Karpas-422 (cell line): ENCODE measurements around the gene ENHO. TPM values are rescaled to one million over a fixed set of nuclear protein-coding genes. Genes with fewer than 3 reads are reported as not detected.

ENCODE experiments used
- DNase-seq: peaks from one replicate; pipeline ENCODE4 v3.0.0-alpha.2; 2015
- H2AFZ ChIP-seq: fragments of 200-600 bp; sonication (generic); 2 replicates; pipeline ENCODE4 v1.6.1; 2014; ENCODE audit warnings: antibody characterized with exemption, low read length, mixed read lengths
- H3K27ac ChIP-seq: fragments of 200-600 bp; sonication (generic); 2 replicates; pipeline ENCODE4 v1.5.1; 2014; ENCODE audit warnings: mild to moderate bottlenecking, low read length, moderate library complexity
- H3K27me3 ChIP-seq: fragments of 200-600 bp; sonication (generic); 2 replicates; pipeline ENCODE4 v1.6.1; 2014; ENCODE audit warnings: low read length, mixed read lengths
- H3K36me3 ChIP-seq: fragments of 200-600 bp; sonication (generic); 2 replicates; pipeline ENCODE4 v1.6.1; 2014; ENCODE audit warnings: low read length, mixed read lengths; ENCODE audit not compliant: insufficient read depth
- H3K4me1 ChIP-seq: fragments of 200-600 bp; sonication (generic); 2 replicates; pipeline ENCODE4 v1.6.1; 2014; ENCODE audit warnings: mild to moderate bottlenecking, low read length, mixed read lengths
- H3K4me2 ChIP-seq: fragments of 200-600 bp; sonication (generic); 2 replicates; pipeline ENCODE4 v1.6.1; 2014; ENCODE audit warnings: low read length, low read depth, mild to moderate bottlenecking; ENCODE audit not compliant: poor library complexity, severe bottlenecking
- H3K4me3 ChIP-seq: fragments of 200-600 bp; sonication (generic); 2 replicates; pipeline ENCODE4 v1.5.1; 2014; ENCODE audit warnings: mild to moderate bottlenecking, antibody characterized with exemption, low read length, mixed read lengths
- H3K79me2 ChIP-seq: fragments of 200-600 bp; sonication (generic); 2 replicates; pipeline ENCODE4 v1.6.1; 2014; ENCODE audit warnings: mild to moderate bottlenecking, low read length, mixed read lengths
- H3K9ac ChIP-seq: fragments of 200-600 bp; sonication (generic); 2 replicates; pipeline ENCODE4 v1.6.0; 2014; ENCODE audit warnings: low read length
- H3K9me2 ChIP-seq: fragments of 200-600 bp; sonication (generic), shearing (Covaris generic); replicated peaks from 2 replicates; pipeline ENCODE4 v1.6.0; 2014; ENCODE audit warnings: mild to moderate bottlenecking, low read length, moderate library complexity; ENCODE audit not compliant: insufficient read depth
- H3K9me3 ChIP-seq: fragments of 300-700, 200-600 bp; sonication (generic); 2 replicates; pipeline ENCODE4 v1.6.1; 2014; ENCODE audit warnings: low read length, mixed read lengths
- H4K20me1 ChIP-seq: fragments of 200-600 bp; sonication (generic); 2 replicates; pipeline ENCODE4 v1.6.1; 2014; ENCODE audit warnings: mild to moderate bottlenecking, antibody characterized with exemption, low read length, low read depth; ENCODE audit not compliant: insufficient read depth
- total RNA-seq: library from RNA; depleted of rRNA; stranded (reverse); fragments of >200 nt; shearing (Covaris generic); gene quantifications from 2 replicates; pipeline ENCODE4 v1.2.3, GENCODE V29; 2014; ENCODE audit warnings: low replicate concordance

Gene ENHO
- total RNA-seq, 1 experiment from 2014 or later: 16.0 TPM

DNA sequence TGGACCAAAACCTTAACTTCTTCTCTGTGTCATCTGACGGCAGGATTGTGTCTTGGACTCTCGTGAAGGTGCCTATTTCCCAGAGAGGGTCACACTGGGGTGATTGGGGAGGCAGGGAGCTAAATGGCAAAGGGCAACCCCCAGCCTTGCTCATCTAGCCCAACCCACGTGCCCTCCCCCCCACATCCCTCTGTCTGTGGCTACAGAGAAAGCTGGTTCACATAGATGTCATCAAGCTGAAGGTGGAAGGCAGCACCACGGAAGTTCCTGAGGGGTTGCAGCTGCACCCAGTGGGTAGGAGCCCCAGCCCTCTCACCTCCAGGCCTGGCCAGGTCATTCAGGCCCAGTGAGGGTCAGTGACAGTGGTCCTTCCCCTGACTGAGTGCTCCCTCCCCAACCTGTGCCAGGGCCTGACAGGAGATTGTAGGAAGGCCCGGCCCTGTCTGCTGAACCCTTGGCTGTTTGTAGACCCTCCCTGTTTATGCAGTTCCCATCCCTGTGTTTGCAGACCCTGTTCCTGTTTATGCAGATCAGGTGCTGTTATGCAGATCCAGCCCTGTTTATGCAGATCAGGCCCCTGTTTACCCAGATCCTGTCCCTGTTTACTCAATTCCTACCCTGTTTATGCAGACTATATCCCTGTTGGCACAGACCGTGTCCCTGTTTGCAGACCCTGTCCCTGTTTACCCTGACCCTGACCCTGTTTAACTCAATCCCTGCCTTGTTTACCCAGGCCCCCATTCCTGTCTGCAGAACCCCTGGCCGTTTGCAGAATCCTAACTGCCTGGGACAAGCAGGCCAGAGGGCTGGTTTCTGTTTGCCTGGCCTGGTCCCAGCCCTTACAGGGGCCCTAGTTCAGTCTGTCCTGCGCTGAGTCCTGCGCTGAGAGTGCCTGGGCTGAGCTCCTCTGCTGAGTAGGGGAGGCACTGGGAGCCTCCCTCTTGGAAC is 10.4 kb downstream of the ENHO start:
- peak overlapping the region; percentile 84 for H3K4me2 ChIP-seq
- peak overlapping the region; percentile 90 for H3K27ac ChIP-seq
- no peaks in the 10 kb centered on the region for H3K79me2 ChIP-seq
- peaks cover 97% of the 10 kb centered on the region for H3K4me1 ChIP-seq
- peak overlapping the region; percentile 62 for H3K4me3 ChIP-seq
- H3K9me2 ChIP-seq: no peaks in the 10 kb centered on the region
- no peaks in the 10 kb centered on the region for H3K36me3 ChIP-seq
- H3K9me3 ChIP-seq: no peaks in the 10 kb centered on the region
- H3K9ac ChIP-seq: peak overlapping the region; percentile 71
- peak; percentile 77 for DNase-seq
- no peaks in the 10 kb centered on the region for H3K27me3 ChIP-seq
- H2AFZ ChIP-seq: peak overlapping the region; percentile 5; the same call in 1 of the 2 replicates
- no peaks in the 10 kb centered on the region for H4K20me1 ChIP-seq

DNA sequence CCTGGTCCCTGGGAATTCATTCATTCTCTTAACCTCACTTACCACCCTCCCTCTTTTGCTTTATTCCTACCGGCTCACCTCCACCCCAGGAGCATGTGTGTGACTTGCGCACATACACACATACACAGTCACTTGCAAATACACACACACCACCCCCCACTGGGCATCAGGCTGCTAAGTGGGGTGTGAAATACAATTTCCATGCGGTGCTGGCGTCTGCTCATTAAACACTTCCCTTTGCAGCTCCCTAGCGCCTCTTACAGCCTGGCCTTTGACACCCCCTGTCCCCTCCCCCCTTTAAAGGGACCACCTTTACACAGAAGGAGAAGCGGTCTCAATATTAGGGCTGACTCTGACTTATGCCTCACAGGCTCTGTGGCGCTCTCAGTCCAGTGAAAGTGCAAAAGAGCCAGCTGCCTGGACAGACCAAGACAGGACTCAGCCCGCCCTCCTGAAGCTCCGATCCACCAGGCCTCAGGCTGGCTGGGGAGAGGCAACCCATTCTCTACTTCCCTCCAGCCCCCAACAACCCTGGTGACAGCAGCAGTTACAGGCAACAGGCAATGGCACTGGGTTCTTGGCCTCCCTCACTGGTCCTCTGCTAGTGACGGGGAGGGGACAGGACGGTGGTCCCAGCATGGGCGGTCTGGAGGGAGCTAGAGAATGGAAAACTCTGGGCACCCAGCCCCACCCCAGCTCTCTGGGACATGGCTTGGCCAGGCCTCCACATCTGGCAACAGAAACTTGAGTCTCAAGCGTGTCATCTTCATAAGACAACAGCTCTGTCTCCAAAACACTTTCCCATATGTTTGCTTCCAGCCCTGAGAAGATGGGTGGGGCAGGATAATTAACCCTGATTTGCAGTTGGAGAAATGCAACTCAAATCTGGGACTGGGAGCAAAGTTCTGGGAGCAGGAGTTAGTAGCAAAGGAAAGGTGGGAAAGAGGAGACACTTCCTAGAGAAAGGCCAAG is 12.0 kb downstream of the ENHO start:
- peak overlapping the region; percentile 90 for H3K27ac ChIP-seq
- peak overlapping the region; percentile 84 for H3K4me2 ChIP-seq
- no peaks in the 10 kb centered on the region for H3K79me2 ChIP-seq
- peak overlapping the region; percentile 33; the same call in 1 of the 2 replicates for H3K4me3 ChIP-seq
- DNase-seq: peak; percentile 92
- H2AFZ ChIP-seq: no peak overlapping the region; the same call in 1 of the 2 replicates
- no peaks in the 10 kb centered on the region for H3K9me3 ChIP-seq
- H3K27me3 ChIP-seq: no peaks in the 10 kb centered on the region
- no peaks in the 10 kb centered on the region for H4K20me1 ChIP-seq
- no peaks in the 10 kb centered on the region for H3K36me3 ChIP-seq
- H3K9me2 ChIP-seq: no peaks in the 10 kb centered on the region
- H3K9ac ChIP-seq: peak overlapping the region; percentile 61
- peaks cover 87% of the 10 kb centered on the region for H3K4me1 ChIP-seq

DNA sequence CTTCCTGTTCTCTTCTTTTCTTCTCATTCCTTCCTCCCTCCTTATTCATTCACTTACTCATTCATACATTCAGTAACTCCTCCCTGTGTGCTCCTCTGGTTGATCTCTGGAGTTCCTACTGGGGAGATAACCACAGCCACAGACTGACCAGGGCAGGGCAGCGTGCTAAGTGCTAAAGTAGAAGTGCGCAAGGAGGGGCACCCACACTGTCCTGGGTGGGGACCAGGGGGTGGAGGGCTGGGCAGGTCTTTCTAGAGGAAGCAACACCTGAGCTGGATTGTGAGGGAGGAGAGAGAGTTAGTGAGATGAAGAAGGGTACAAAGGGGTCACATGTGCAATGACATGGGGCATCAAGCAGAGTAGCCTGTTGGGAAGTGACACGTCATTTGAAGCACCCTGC is 13.8 kb downstream of the ENHO start:
- H3K27me3 ChIP-seq: no peaks in the 10 kb centered on the region
- H3K27ac ChIP-seq: no peak overlapping the region
- H4K20me1 ChIP-seq: no peaks in the 10 kb centered on the region
- H3K4me1 ChIP-seq: peaks cover 69% of the 10 kb centered on the region
- H3K4me3 ChIP-seq: no peak overlapping the region
- no peaks in the 10 kb centered on the region for H3K36me3 ChIP-seq
- H3K4me2 ChIP-seq: no peak overlapping the region
- H3K79me2 ChIP-seq: no peaks in the 10 kb centered on the region
- no peak overlapping the region for H3K9ac ChIP-seq
- H3K9me2 ChIP-seq: no peaks in the 10 kb centered on the region
- DNase-seq: no peak
- H2AFZ ChIP-seq: no peak overlapping the region
- H3K9me3 ChIP-seq: no peaks in the 10 kb centered on the region

DNA sequence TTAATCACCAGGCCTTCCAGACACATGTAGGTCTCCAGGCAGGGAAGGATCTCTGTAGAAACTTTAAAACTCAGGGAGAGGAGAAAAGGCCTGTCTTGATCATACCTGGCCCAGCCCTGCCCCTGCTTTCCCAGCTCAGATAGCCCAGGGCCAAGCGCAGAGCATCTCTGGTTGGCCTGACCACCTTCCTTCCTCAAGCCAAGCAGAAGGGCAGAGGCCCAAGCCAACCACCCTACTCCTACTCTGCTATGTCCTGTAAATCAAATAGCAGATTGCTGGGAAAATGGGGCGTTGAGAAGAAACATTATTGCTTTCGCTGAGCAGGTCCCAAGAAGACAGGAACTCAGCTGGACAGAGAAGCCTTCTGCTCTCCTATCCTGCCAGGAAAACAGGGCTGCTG is 14.3 kb downstream of the ENHO start:
- Histone ChIP-seq H3K36me3 (no peaks in the 10 kb centered on the region), H3K4me3 (no peak overlapping the region), H3K9ac (peak overlapping the region; percentile 29; the same call in 1 of the 2 replicates), H3K79me2 (no peaks in the 10 kb centered on the region), H3K9me3 (no peaks in the 10 kb centered on the region), H3K27ac (peak overlapping the region; percentile 34), H4K20me1 (no peaks in the 10 kb centered on the region), H3K9me2 (no peaks in the 10 kb centered on the region), H3K27me3 (no peaks in the 10 kb centered on the region), H3K4me1 (peaks cover 64% of the 10 kb centered on the region), H3K4me2 (peak overlapping the region; percentile 27), H2AFZ (no peak overlapping the region)
- DNase-seq: no peak

DNA sequence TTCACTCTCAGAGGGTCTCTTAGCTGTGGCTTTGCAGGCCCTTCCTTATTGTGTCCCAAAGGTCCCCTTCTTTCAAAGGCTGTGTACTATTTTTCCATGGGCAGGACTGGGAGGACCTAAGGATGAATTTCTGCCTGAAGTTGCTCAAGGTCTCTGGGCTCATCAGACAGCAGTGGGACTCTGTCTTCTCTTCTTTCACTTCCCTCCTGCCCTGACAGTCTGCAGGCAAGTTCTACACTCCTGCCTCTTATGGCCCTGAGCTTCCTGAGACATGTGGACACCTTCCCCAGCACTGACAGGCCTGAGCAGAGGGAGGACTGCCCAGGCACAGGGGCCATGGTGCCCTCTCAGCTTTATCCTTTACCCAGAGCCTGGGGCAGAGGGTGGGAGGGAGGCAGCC is 14.8 kb downstream of the ENHO start:
- Histone ChIP-seq H3K27ac (peak overlapping the region; percentile 34), H3K9me2 (no peaks in the 10 kb centered on the region), H4K20me1 (no peaks in the 10 kb centered on the region), H3K4me2 (peak overlapping the region; percentile 27), H3K9me3 (no peaks in the 10 kb centered on the region), H3K36me3 (no peaks in the 10 kb centered on the region), H3K79me2 (no peaks in the 10 kb centered on the region), H3K9ac (peak overlapping the region; percentile 29; the same call in 1 of the 2 replicates), H3K27me3 (no peaks in the 10 kb centered on the region), H2AFZ (no peak overlapping the region; the same call in 1 of the 2 replicates), H3K4me1 (peaks cover 62% of the 10 kb centered on the region), H3K4me3 (no peak overlapping the region)
- DNase-seq: peak; percentile 66

DNA sequence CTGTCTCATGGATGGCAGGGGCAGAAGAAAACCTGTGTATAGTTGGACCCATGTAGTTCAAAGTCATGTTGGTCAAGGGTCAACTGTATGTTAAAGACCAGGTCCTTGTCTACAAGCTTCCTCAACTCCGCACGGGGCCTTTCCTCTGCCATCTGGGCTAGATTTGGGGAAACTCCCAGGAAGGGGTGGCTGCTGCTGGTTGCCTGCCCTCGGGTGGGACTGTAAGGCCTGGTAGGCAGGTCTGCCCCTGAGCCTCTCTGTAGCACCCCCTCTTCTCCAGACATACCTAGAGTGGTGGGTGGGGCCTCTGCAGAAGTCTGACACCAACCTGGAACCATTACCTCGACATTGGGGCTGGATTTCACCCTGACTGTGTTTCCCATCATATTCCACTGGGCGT is 15.2 kb downstream of the ENHO start:
- H3K36me3 ChIP-seq: no peaks in the 10 kb centered on the region
- no peak for DNase-seq
- no peaks in the 10 kb centered on the region for H3K79me2 ChIP-seq
- H3K4me1 ChIP-seq: peaks cover 61% of the 10 kb centered on the region
- no peaks in the 10 kb centered on the region for H3K9me3 ChIP-seq
- H3K9ac ChIP-seq: peak overlapping the region; percentile 25; the same call in 1 of the 2 replicates
- no peak overlapping the region for H3K4me3 ChIP-seq
- no peaks in the 10 kb centered on the region for H3K9me2 ChIP-seq
- H3K4me2 ChIP-seq: peak overlapping the region; percentile 27
- H3K27me3 ChIP-seq: no peaks in the 10 kb centered on the region
- 0 out of 2 replicates have a peak overlapping the region, but pooled peaks have one; percentile 34 for H3K27ac ChIP-seq
- H4K20me1 ChIP-seq: no peaks in the 10 kb centered on the region
- H2AFZ ChIP-seq: no peak overlapping the region; the same call in 1 of the 2 replicates

DNA sequence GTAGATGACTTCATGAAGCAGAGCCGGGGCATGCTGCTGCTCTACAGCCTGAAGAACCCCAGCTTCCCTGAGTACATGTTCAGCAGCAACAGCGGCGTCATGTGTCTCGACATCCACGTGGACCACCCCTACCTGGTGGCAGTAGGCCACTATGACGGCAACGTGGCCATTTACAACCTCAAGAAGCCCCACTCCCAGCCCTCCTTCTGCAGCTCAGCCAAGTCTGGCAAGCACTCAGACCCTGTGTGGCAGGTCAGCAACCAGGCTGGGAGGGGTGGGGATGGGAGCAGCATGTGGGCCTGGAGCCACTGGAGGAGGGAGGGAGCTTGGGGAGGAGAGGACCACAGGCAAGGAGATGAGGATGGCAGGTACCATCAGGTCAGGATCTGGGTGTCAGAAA is 16.2 kb downstream of the ENHO start:
- no peaks in the 10 kb centered on the region for H3K9me2 ChIP-seq
- H3K27me3 ChIP-seq: no peaks in the 10 kb centered on the region
- H4K20me1 ChIP-seq: no peaks in the 10 kb centered on the region
- H3K4me1 ChIP-seq: peaks cover 52% of the 10 kb centered on the region
- no peaks in the 10 kb centered on the region for H3K79me2 ChIP-seq
- no peak overlapping the region for H2AFZ ChIP-seq
- H3K4me2 ChIP-seq: no peak overlapping the region
- no peak for DNase-seq
- no peak overlapping the region for H3K27ac ChIP-seq
- H3K9me3 ChIP-seq: no peaks in the 10 kb centered on the region
- H3K9ac ChIP-seq: no peak overlapping the region
- no peaks in the 10 kb centered on the region for H3K36me3 ChIP-seq
- H3K4me3 ChIP-seq: no peak overlapping the region
